Raji (cell line): ENCODE measurements around the gene CACNG5.

ENCODE experiments used
- POLR2A ChIP-seq: IDR thresholded peaks from 2 replicates; pipeline ENCODE4 v1.6.1; 2011; ENCODE audit warnings: low read depth, low read length, control low read depth; ENCODE audit not compliant: insufficient read depth

Gene CACNG5

GRCh38 chr17:66834919-66835454 is at the start of gene CACNG5:
CACNG5 (plus strand) TSS chr17:66835117; CDS start chr17:66877333, 42,216 bp downstream.
- TF ChIP-seq POLR2A: no peak

- TF ChIP-seq POLR2A: no peak
Observed at GRCh38 chr17:66786107-66786506, 48.8 kb upstream of the CACNG5 start.

- TF ChIP-seq POLR2A: no peak
Observed at GRCh38 chr17:66787914-66788313, 47.0 kb upstream of the CACNG5 start.

GRCh38 chr17:66789093-66789492 is 45.8 kb upstream of the CACNG5 start:
- no peak for TF ChIP-seq POLR2A

- no peak for TF ChIP-seq POLR2A
Observed at GRCh38 chr17:66789961-66790437, 44.9 kb upstream of the CACNG5 start.

- no peak for TF ChIP-seq POLR2A
Observed at GRCh38 chr17:66790501-66791061, 44.3 kb upstream of the CACNG5 start.

GRCh38 chr17:66791347-66791746 is 43.6 kb upstream of the CACNG5 start:
- TF ChIP-seq POLR2A: no peak

GRCh38 chr17:66793814-66794213 is 41.1 kb upstream of the CACNG5 start:
- TF ChIP-seq POLR2A: no peak

GRCh38 chr17:66795486-66795885 is 39.4 kb upstream of the CACNG5 start:
- no peak for TF ChIP-seq POLR2A

GRCh38 chr17:66799849-66800537 is 34.9 kb upstream of the CACNG5 start:
- TF ChIP-seq POLR2A: no peak

GRCh38 chr17:66803474-66803951 is 31.4 kb upstream of the CACNG5 start:
- no peak for TF ChIP-seq POLR2A

- TF ChIP-seq POLR2A: no peak
Observed at GRCh38 chr17:66805567-66805966, 29.4 kb upstream of the CACNG5 start.

GRCh38 chr17:66807182-66807581 is 27.7 kb upstream of the CACNG5 start:
- no peak for TF ChIP-seq POLR2A

- no peak for TF ChIP-seq POLR2A
Observed at GRCh38 chr17:66809408-66809807, 25.5 kb upstream of the CACNG5 start.

- TF ChIP-seq POLR2A: no peak
Observed at GRCh38 chr17:66810951-66811682, 23.8 kb upstream of the CACNG5 start.

GRCh38 chr17:66811683-66812054 is 23.2 kb upstream of the CACNG5 start:
- TF ChIP-seq POLR2A: no peak
